Activated naive CD8-positive, alpha-beta T cell treated with anti-CD3 and anti-CD28 coated beads for 36 hours (primary cell): ENCODE results near the gene PTPN13. TPM values are rescaled to one million over a fixed set of nuclear protein-coding genes. Genes with fewer than 3 reads are reported as not detected.

Experiments used
- DNase-seq: peaks from one replicate; pipeline ENCODE4 v3.0.0; 2021
- H3K27ac Mint-ChIP-seq: one replicate; pipeline ENCODE4 v1.8.0; 2022; ENCODE audit warnings: mild to moderate bottlenecking, moderate library complexity, mixed read lengths
- H3K27me3 Mint-ChIP-seq: one replicate; pipeline ENCODE4 v1.8.0; 2022; ENCODE audit warnings: mild to moderate bottlenecking, mixed read lengths
- H3K36me3 Mint-ChIP-seq: one replicate; pipeline ENCODE4 v1.8.0; 2021; ENCODE audit warnings: mild to moderate bottlenecking, mixed read lengths
- H3K4me1 Mint-ChIP-seq: one replicate; pipeline ENCODE4 v1.8.0; 2021; ENCODE audit warnings: mixed read lengths
- H3K4me3 Mint-ChIP-seq: one replicate; pipeline ENCODE4 v1.8.0; 2022; ENCODE audit warnings: mild to moderate bottlenecking, moderate library complexity, mixed read lengths
- H3K9me3 Mint-ChIP-seq: one replicate; pipeline ENCODE4 v1.8.0; 2022; ENCODE audit warnings: mixed read lengths
- total RNA-seq, 2 experiments: library from RNA; stranded (reverse); gene quantifications; one replicate each; pipeline ENCODE4 v1.2.3, GENCODE V29; 2021

Gene PTPN13
- total RNA-seq, 2 experiments from 2014 or later = 0.02 to 0.10 TPM

DNA sequence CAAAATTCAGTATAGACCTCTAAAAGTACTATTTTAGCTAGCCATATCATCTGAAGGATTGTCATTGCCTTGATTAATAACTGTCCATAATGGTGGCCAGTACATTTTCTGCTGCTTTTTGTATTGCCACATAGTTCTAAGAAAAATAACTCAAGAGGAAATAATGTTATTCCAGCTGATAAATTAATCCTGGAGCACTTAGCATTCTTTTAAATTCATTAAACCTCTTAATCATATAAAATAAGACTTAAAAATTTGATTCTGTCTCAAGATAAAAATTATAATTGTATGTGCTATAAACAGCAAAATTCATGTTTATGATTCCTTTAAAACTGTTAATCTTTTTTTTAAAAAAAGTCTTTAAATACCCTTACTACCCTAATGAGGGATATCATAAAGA is 12.7 kb downstream of the PTPN13 start:
- H3K9me3 Mint-ChIP-seq = no peaks in the 10 kb centered on the region
- peaks cover 4% of the 10 kb centered on the region for H3K27me3 Mint-ChIP-seq
- no peak for DNase-seq
- H3K4me1 Mint-ChIP-seq = no peaks in the 10 kb centered on the region
- H3K36me3 Mint-ChIP-seq = no peaks in the 10 kb centered on the region
- H3K27ac Mint-ChIP-seq = no peak overlapping the region
- H3K4me3 Mint-ChIP-seq = no peak overlapping the region

DNA sequence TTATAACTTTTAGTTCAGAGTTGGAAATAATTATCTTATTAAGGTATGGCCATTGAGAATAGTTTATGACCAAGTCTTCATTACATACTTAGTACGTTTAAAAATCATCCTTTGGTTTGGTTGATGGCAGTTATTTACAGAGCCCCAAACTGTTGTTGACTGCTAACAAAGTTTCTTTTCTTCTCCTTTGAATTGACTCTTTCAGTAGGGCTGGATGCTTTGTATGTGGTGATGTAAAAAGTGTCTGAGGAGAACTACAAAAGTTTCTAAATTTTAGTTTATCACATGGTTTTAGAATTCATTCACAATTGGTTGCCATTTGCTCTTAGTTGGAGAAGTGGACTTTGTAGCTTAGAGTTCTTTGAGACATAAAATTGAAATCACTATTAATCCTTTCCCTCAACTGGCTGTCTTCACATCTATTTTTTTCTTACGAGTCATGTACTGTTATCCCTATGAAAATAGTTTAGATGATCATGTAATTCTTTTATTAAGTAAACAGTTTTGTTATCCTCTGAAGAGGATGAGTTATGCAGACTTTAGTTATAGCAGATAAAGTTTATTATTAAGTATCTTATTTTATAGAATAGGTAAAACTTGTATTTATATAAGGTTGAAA is 14.8 kb downstream of the PTPN13 start:
- no peak overlapping the region for H3K4me3 Mint-ChIP-seq
- no peak for DNase-seq
- H3K36me3 Mint-ChIP-seq = no peaks in the 10 kb centered on the region
- H3K4me1 Mint-ChIP-seq = no peaks in the 10 kb centered on the region
- no peaks in the 10 kb centered on the region for H3K9me3 Mint-ChIP-seq
- H3K27ac Mint-ChIP-seq = no peak overlapping the region
- peaks cover 4% of the 10 kb centered on the region for H3K27me3 Mint-ChIP-seq

- Mint-ChIP-seq H3K9me3 (no peaks in the 10 kb centered on the region), H3K4me1 (no peaks in the 10 kb centered on the region), H3K4me3 (no peak overlapping the region), H3K36me3 (no peaks in the 10 kb centered on the region), H3K27me3 (peaks cover 4% of the 10 kb centered on the region), H3K27ac (no peak overlapping the region)
- DNase-seq = no peak
Observed at GRCh38 chr4:86611757-86612156, 17.6 kb downstream of the PTPN13 start.

DNA sequence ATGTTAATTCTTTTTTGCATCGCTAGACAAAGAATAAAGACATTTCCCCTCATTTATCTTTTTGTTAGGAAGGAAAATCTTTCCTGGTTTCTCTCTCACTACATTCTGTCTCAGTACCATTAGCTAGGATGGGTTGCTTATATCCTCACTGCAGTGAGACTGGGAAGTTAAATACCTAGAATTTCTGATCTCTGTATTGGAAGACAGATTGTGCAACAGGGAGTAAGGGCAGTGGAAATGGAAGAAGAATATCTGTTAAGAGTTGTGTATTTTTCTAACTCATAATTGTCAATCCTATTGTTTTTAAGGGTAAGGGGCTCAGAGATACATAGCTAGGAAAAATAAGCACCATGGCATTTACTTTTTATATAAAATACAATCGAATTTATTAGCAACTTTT is 19.6 kb downstream of the PTPN13 start:
- Mint-ChIP-seq H3K4me1 (no peaks in the 10 kb centered on the region), H3K36me3 (no peaks in the 10 kb centered on the region), H3K4me3 (no peak overlapping the region), H3K9me3 (no peaks in the 10 kb centered on the region), H3K27me3 (no peaks in the 10 kb centered on the region), H3K27ac (no peak overlapping the region)
- no peak for DNase-seq

GRCh38 chr4:86614865-86615264 is 20.8 kb downstream of the PTPN13 start:
- no peak for DNase-seq
- no peaks in the 10 kb centered on the region for H3K9me3 Mint-ChIP-seq
- no peaks in the 10 kb centered on the region for H3K27me3 Mint-ChIP-seq
- H3K4me3 Mint-ChIP-seq = no peak overlapping the region
- H3K36me3 Mint-ChIP-seq = no peaks in the 10 kb centered on the region
- no peaks in the 10 kb centered on the region for H3K4me1 Mint-ChIP-seq
- H3K27ac Mint-ChIP-seq = no peak overlapping the region

DNA sequence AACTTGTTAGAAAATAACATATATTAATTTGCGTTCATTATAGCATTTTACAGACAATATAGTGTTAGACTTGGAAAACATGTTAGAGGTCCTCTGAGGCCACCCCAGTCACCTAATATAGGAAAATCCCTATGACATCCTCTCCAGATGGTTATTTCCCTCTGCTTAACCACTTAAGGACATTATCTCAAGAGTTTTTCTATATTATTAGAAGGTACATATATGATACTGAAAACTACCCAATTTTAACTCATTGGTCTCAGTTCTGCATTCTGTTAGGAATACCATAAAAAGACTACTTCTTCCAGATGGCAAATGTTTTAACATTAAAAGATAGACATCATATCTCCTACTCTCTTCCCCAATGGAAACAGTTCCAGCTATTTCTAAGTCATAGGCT is 21.4 kb downstream of the PTPN13 start:
- no peak for DNase-seq
- Mint-ChIP-seq H3K9me3 (no peaks in the 10 kb centered on the region), H3K27ac (no peak overlapping the region), H3K4me3 (no peak overlapping the region), H3K4me1 (no peaks in the 10 kb centered on the region), H3K36me3 (no peaks in the 10 kb centered on the region), H3K27me3 (no peaks in the 10 kb centered on the region)

- H3K27me3 Mint-ChIP-seq = no peaks in the 10 kb centered on the region
- H3K4me3 Mint-ChIP-seq = no peak overlapping the region
- H3K27ac Mint-ChIP-seq = no peak overlapping the region
- no peaks in the 10 kb centered on the region for H3K9me3 Mint-ChIP-seq
- no peak for DNase-seq
- no peaks in the 10 kb centered on the region for H3K4me1 Mint-ChIP-seq
- no peaks in the 10 kb centered on the region for H3K36me3 Mint-ChIP-seq
Observed at GRCh38 chr4:86619656-86620055, 25.5 kb downstream of the PTPN13 start.

DNA sequence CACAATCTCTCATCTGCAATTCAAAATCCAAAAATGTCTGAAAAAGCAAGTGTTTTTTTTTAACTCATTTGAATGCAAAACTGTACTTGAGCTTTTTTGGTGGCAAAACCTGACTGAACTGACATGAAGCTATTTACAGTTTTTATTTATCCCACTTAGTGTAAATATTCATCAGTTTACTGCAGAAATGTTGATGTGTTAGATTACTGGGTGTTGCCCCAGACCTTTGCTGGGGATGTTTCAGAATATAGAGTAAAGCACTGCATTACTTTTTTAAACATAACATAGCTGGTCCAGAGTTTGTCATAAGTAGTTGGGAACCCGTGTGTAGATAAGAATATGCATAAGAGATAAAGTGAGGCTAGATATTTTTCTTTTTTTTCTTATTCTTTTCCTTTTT is 27.3 kb downstream of the PTPN13 start:
- no peak overlapping the region for H3K27ac Mint-ChIP-seq
- no peaks in the 10 kb centered on the region for H3K27me3 Mint-ChIP-seq
- no peaks in the 10 kb centered on the region for H3K9me3 Mint-ChIP-seq
- DNase-seq = no peak
- no peaks in the 10 kb centered on the region for H3K4me1 Mint-ChIP-seq
- H3K4me3 Mint-ChIP-seq = no peak overlapping the region
- H3K36me3 Mint-ChIP-seq = no peaks in the 10 kb centered on the region

DNA sequence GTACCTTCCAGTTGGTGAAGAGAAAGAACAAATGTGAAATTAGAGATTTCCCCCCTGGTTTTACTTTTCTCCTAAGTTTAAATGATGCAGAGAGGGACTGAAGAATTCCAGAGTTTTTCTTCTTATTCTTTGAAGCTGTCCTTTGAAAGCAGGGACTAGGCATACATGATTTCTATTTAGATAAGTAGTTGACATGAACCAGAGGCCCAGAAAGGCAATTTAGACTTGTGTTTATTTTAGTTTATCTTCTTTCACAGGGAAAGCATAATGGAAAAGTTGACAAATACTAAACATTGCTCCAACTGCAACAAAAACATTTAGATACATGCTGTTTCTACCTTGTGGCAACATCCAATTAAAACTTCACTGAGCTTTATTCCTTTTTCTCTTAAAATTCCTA is 32.0 kb downstream of the PTPN13 start:
- no peaks in the 10 kb centered on the region for H3K9me3 Mint-ChIP-seq
- H3K4me1 Mint-ChIP-seq = no peaks in the 10 kb centered on the region
- no peak overlapping the region for H3K27ac Mint-ChIP-seq
- no peak for DNase-seq
- no peaks in the 10 kb centered on the region for H3K27me3 Mint-ChIP-seq
- no peaks in the 10 kb centered on the region for H3K36me3 Mint-ChIP-seq
- no peak overlapping the region for H3K4me3 Mint-ChIP-seq

- no peaks in the 10 kb centered on the region for H3K27me3 Mint-ChIP-seq
- H3K27ac Mint-ChIP-seq = no peak overlapping the region
- no peak for DNase-seq
- no peaks in the 10 kb centered on the region for H3K36me3 Mint-ChIP-seq
- no peaks in the 10 kb centered on the region for H3K9me3 Mint-ChIP-seq
- no peak overlapping the region for H3K4me3 Mint-ChIP-seq
- H3K4me1 Mint-ChIP-seq = no peaks in the 10 kb centered on the region
Observed at GRCh38 chr4:86627462-86628135, 33.5 kb downstream of the PTPN13 start.

- H3K27me3 Mint-ChIP-seq = peaks cover 4% of the 10 kb centered on the region
- H3K27ac Mint-ChIP-seq = no peak overlapping the region
- peaks cover 2% of the 10 kb centered on the region for H3K9me3 Mint-ChIP-seq
- no peak for DNase-seq
- H3K36me3 Mint-ChIP-seq = no peaks in the 10 kb centered on the region
- H3K4me1 Mint-ChIP-seq = no peaks in the 10 kb centered on the region
- H3K4me3 Mint-ChIP-seq = no peak overlapping the region
Observed at GRCh38 chr4:86630629-86631028, 36.5 kb downstream of the PTPN13 start.

DNA sequence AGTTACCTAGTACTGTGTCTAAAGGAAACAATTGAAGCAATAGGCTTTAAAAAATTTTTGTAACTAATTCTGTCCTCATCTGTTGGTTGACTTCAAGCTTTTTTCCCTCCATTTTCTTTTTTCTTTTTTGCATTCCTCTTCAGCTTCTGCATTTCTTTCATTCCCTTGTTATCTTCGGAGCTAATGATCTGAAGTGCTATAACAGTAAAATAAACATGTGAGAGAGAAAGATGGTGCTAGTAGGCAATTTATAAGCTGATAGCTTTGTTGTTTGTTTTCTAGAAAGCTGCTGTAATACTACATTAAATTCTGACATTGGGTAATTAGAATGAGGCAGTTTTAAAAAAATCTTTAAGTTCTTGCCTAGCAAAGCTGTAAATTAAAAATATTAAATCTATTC is 37.1 kb downstream of the PTPN13 start:
- Mint-ChIP-seq H3K27me3 (peaks cover 4% of the 10 kb centered on the region), H3K36me3 (no peaks in the 10 kb centered on the region), H3K27ac (no peak overlapping the region), H3K4me3 (no peak overlapping the region), H3K4me1 (no peaks in the 10 kb centered on the region), H3K9me3 (peaks cover 2% of the 10 kb centered on the region)
- DNase-seq = no peak

- Mint-ChIP-seq H3K36me3 (no peaks in the 10 kb centered on the region), H3K27ac (no peak overlapping the region), H3K4me3 (no peak overlapping the region), H3K9me3 (peaks cover 4% of the 10 kb centered on the region), H3K27me3 (peaks cover 4% of the 10 kb centered on the region), H3K4me1 (no peaks in the 10 kb centered on the region)
- no peak for DNase-seq
Observed at GRCh38 chr4:86633854-86634253, 39.7 kb downstream of the PTPN13 start.

DNA sequence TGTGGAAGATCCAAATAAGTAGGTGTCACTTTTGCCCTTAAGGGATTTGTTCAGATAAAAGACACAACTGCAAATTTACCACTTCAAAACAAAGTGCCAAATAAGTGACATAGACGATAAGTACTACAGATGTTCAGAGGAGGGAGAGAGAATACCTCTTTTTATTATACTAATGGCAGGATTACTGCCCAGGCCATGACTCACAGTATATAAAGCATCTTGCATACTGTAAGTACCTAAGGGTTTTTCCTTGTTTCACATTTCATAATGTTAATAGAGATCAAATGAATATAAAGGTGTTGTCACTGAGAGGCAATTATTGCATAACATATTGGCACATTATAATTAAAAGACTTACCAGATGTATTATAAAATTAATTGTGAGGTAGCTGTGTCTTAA is 46.4 kb downstream of the PTPN13 start:
- Mint-ChIP-seq H3K9me3 (peaks cover 2% of the 10 kb centered on the region), H3K4me3 (no peak overlapping the region), H3K36me3 (no peaks in the 10 kb centered on the region), H3K4me1 (no peaks in the 10 kb centered on the region), H3K27me3 (no peaks in the 10 kb centered on the region), H3K27ac (no peak overlapping the region)
- DNase-seq = no peak

- no peak overlapping the region for H3K27ac Mint-ChIP-seq
- no peak for DNase-seq
- peaks cover 2% of the 10 kb centered on the region for H3K9me3 Mint-ChIP-seq
- H3K4me3 Mint-ChIP-seq = no peak overlapping the region
- H3K36me3 Mint-ChIP-seq = no peaks in the 10 kb centered on the region
- no peaks in the 10 kb centered on the region for H3K27me3 Mint-ChIP-seq
- H3K4me1 Mint-ChIP-seq = no peaks in the 10 kb centered on the region
Observed at GRCh38 chr4:86641516-86642090, 47.5 kb downstream of the PTPN13 start.

DNA sequence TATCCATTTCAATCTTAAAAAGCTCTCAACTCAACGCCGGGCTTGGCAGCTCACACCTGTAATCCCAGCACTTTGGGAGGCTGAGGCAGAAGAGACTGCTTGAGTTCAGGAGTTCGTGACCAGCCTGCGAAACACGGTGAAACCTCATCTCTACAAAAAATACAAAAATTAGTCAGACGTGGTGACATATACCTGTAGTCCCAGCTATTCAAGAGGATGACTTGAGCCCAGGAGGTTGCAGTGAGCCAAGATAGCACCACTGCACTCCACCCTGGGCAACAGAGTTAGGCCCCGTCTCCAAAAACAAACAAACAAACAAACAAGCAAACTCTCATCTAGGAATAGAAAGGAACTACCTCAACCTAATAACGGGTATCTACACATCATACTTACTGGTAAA is 50.8 kb downstream of the PTPN13 start:
- DNase-seq = no peak
- no peaks in the 10 kb centered on the region for H3K36me3 Mint-ChIP-seq
- no peak overlapping the region for H3K4me3 Mint-ChIP-seq
- H3K27ac Mint-ChIP-seq = no peak overlapping the region
- no peaks in the 10 kb centered on the region for H3K27me3 Mint-ChIP-seq
- H3K4me1 Mint-ChIP-seq = no peaks in the 10 kb centered on the region
- no peaks in the 10 kb centered on the region for H3K9me3 Mint-ChIP-seq
